Measurements from ENCODE around the gene ISCA2.
"Not testable (repeated sequence)": the region's sequence is repeated elsewhere in the genome, so short reads cannot be mapped to it uniquely, and the experiment has no call there.

Gene ISCA2, protein sequence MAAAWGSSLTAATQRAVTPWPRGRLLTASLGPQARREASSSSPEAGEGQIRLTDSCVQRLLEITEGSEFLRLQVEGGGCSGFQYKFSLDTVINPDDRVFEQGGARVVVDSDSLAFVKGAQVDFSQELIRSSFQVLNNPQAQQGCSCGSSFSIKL

DNA sequence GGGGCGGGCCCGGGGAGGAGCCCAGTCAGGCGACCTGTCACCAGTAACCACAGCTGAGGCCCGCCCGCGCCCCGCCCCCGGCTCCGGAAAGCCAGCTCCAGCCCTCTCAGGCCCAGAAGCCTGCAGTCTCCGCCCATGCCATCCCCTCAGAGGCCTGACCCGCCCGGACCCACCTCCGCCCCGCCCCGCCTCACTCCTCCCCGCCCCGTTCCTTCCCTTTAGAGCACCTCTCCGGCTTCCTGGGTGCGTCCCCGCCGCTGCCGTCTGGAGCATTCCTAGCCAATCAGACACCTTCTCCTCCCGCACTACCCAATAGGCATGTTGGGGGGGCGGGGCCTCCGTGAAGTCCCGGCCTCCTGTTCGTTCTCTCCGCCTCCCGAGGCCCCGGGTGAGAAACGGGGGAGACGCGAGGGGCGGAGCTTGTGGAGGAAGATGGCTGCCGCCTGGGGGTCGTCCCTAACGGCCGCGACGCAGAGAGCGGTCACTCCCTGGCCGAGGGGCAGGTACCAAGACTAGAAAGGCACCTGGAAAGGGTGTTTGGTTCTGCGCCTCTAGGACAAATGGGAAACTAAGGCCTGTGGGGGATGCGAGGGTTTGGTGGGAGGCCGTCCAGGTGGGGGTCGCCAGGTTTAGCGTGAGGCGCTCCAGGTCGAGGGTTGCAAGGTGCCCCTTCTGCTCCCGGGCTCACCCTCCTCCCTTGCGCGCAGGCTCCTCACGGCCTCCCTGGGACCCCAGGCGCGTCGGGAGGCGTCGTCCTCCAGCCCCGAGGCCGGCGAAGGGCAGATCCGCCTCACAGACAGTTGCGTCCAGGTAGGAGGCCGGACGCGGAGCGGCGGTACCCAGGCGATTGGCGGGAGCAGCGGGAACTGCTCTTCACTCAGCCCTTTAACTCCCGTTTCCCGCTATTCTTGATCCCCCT, at the start of gene ISCA2:
Gene ISCA2 (plus strand): TSS at position 423 of the 919 bp plus-strand sequence. CDS start 10 bp downstream, at position 433.
- peak; percentile 98 for DNase-seq

DNA sequence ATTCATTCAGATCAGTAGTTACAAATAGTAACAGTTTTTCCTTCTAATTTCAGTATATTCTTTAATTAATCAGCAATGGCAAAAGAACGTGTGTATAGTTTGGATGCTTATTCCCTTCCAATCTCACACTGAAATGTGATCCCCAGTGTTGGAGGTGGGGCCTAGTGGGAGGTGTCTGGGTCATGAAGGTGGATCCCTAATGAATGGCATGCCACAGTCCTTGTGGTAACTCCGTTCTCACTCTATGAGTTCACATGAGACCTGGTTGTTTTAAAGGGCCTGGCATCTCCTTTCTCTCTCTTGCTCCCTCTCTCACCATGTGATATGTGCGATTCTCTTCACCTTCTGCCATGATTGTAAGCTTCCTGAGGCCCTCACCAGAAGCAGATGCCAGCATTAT, 48.7 kb upstream of the ISCA2 start:
- DNase-seq, result no peak

DNA sequence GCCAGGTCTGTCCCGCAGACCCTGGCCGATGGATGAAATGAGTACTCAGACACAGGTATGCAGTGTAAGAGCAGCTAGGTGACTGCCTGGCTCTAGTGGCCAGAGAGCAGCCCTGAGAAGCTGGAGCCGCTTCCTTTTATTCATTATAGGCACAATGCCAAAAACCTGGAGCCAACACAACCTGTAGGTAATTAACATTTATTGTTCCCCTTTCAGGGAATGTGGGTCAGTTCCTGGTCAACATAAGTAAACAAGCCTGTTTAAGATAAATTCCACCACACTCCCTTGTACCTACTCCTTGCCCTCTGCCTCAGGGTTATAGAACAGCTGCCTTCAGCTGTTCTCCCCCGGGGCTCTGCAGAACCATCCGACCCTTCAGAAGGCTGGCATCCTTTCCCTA, 39.2 kb upstream of the ISCA2 start:
- DNase-seq, result not testable (repeated sequence)

- no peak for DNase-seq
These were observed 36.6 kb upstream of the ISCA2 start for GRCh38 chr14:74456684-74457564.

DNA sequence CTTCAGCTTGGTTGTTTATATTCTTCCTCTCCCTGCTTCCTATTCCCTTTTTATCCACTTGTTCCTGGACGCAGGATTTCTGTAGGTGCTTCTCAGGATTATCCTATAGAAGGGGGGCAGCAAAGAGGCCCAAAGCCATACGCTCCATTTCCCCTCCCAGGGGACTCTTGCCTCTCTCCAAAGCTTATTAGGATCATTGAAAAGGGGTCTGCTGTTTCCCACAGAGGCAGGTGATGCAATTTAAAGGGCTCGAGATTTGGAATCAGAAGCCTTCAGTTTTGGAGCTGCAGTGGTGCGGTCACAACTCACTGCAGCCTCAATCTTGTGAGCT, 36.0 kb upstream of the ISCA2 start:
- DNase-seq, result no peak

DNA sequence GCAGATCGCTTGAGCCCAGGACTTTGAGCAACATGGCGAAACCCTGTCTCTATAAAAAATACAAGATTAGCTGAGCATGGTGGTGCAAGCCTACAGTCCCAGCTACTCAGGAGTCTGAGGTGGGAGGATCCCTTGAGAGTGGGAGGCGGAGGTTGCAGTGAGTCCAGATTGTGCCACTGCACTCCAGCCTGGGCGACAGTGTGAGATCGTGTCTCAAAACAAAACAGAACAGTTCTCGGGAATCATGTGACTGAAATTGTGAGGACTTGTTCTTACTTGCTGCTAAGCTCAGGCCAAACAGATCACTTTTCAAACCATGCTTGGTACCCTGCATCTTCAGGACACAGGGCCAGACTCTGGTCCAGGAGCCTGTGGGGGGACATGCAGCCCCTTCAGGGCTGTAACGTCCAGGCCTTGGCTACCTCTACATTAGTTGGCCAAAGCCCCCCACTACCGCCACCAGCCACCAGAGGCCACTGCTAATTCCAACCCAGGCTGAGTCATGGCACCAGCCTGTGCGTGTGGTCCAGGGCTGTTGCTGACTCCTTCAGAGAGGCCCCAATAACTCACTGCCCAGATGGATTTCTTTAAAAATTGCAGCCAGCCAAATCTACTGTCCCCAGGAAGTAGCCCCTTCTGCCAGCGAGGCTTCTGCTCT, 34.1 kb upstream of the ISCA2 start:
- no peak for DNase-seq

DNA sequence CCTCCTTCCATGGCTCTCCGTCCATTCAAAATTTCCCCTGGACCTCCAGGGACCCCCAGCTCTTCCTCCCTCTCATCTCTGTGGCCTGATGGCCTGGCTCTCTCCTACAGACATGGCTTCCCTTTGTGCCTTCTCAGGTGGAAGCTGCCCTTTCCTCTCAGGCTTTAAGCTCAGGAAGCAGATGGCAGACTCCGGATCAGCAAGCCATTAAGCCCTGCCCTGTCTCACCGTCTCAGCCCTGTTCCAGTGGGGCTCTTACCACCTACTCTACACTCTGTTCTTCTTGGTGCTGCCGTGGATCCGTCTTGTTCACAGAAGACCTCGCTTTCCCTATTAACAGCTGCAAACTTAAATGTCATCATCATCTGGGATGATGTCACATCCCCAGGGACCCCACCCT, 33.6 kb upstream of the ISCA2 start:
- DNase-seq, result no peak

- DNase-seq, result no peak
These were observed 30.6 kb upstream of the ISCA2 start for GRCh38 chr14:74462993-74463392.

DNA sequence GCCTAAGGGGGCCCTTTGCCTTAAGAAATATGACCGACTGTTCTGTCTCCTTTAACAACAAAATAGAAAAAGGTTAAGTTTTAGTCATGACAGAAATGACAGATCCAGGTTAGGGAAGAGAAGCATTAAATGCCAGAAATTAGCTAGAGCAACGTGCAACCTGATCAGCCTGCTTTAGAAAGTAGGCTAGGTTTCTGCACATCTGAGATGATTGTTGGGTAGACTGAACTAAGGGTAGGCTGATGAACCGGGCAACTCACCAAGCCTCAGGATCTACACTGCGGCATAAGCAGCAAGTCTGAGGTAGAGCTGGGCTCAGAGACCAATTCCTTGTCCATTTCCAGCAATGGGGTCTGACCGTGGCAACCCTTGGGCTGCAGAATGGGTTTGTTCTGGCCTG, 29.9 kb upstream of the ISCA2 start:
- DNase-seq, result no peak

- no peak for DNase-seq
These were observed 28.8 kb upstream of the ISCA2 start for GRCh38 chr14:74464785-74465184.

- no peak for DNase-seq
These were observed 28.2 kb upstream of the ISCA2 start for GRCh38 chr14:74465335-74465734.

DNA sequence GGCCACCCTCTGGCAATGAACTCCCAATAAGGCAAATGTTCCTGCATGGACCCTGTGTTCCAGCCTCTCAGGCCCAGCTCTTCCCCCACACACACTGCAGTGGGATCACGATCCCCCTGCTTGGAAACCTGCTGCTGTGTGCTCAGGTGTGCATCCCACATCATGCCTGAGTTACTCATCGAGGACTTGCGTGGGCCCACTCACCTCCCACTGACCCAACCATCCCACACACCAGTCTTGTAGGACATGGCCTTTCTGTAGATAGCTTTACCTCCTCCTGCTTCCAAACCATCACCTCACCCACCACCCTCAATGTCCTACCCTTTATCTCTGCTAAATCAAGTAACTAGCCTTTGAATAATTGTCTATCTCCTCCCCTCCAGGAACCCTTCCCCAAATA, 25.1 kb upstream of the ISCA2 start:
- no peak for DNase-seq

DNA sequence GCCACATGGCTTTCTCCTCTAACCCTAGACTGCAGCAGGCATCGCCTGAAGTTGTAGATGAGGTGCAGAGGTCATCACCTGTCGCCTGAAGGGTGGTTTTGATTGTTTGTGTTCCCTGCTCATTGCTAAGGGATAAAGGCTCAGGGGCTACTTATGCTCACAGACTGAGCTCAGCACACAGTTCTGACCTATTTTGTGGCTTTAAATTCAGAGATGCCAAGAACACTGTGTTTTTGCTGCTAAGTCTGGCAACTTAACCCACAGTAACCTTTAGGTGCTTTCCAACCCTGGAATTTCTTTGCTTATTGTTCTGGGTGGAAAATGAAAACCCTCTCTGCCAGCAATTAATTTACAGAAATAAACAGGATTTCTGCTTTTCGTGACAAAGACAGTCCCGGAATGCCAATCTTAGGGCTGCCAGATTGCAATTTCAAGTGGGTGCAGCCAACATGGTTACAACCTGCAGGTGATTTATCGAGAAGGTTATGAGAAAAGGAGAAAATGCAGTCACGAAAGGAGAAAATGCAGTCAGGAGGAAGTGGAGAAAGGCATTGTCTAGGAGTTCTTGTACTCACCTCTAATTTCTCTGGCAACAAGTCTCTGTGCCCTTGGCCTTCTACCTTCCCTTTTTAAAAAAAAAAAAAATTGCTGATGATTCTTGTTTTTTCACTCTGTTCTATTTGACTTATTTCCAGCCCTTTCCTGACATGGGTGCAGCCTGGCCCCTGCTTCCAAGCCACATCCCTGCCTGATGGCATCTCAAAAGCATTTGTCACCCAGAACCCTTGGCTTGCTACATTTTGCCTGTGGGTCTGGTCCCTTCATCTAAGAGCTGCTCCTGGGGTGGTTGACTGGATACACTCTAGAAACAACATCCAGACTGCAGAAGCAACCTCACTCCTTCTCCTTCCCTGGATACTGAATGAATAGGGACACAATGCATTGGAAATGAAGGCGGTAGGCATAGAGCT, 23.7 kb upstream of the ISCA2 start:
- DNase-seq, result no peak

GRCh38 chr14:74472601-74473000, 21.0 kb upstream of the ISCA2 start:
- no peak for DNase-seq

DNA sequence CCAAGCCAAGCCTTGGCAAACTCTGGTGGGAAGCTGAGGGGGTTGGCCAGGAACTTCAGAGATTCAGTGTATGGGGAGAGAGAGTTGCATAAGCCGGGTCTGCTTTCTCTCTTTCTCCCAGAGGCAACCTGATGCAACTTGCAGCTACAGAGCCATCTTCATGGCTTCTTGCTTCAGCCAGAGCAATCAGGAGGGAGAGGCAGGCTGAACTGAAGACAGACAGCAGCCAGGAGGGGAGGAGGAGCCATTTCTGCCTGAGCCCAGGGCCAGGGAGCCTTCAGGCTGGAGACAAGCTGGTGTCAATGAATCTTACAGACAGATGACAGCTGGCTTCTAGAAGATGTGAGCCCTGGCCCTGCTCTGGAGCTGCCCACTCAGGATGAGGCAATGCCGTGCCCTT, 19.2 kb upstream of the ISCA2 start:
- DNase-seq, result no peak

GRCh38 chr14:74475678-74476077, 17.9 kb upstream of the ISCA2 start:
- no peak for DNase-seq

- DNase-seq, result no peak
These were observed 17.5 kb upstream of the ISCA2 start for GRCh38 chr14:74476107-74476506.

DNA sequence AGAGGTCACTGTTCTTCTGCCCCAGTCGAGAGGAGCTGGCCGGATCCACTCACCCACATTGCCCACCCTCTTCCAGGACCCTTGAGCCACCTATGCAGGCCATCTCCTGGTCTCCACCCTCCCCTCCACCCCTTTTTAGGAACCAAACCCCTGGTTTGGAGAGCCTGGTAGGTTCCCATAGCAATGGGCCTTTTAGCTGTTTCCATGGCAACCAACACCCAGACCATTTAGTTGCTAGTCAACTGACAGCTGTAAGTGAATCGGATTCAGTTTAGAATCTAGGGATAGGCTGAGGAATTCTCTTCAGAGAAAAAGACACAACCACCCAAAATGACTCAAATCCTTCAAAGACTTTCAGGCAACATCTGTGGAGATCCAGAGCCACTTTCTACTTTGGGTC, 17.0 kb upstream of the ISCA2 start:
- no peak for DNase-seq

DNA sequence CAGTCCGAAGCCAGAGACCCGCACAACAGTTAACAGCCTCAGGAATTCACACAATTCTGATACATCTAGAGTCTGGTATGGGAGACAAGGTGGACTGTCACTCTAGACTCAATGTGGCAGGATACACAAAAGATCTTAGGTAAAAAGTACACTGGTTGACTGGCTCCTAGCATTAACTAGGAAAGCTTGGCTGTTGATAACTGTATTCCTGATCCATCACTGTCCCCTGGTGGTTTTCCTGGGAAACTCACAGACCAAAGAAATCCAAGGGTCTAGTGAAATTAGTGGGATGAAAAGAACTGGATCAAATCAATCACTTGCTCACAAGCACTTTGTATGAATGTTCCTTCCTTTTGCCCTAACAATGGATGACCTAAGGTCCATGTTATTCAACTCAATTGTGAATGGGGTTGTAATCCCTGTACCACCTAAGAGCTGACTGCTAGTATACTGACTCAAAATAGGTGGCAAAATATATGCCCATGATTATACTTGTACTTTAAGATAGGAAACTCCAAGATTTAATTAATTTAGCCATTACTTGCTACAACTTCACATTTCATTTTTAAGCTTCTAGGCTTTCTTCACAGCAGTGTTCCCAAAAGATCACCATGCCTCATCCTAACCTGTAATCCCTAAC, 14.4 kb upstream of the ISCA2 start:
- DNase-seq, result no peak

- no peak for DNase-seq
These were observed 13.5 kb upstream of the ISCA2 start for GRCh38 chr14:74480046-74480445.

DNA sequence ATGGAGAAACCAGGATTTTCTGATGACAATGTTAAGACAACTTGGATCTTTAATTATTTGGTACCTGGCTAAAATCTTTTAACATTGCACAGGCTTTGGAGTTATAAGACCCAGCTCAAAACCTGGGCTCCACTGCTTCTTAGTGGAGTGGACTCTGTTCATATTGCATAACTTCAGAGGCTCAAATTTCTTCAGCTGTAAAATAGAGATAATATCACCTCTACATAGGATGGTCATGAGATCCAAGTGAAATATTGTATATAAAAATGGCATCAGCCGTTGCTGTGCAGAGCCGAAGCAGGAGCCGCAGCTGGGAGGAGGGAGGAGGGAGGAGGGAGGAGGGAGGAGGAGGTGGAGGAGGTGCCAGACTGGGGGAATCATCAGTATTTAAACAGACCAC, 11.0 kb upstream of the ISCA2 start:
- DNase-seq, result no peak

Measured in DMS153 (cell line).